Right lobe of liver (tissue), 6 donors: ENCODE measurements around the gene CAMTA1. TPM values are rescaled to one million over a fixed set of nuclear protein-coding genes. Genes with fewer than 3 reads are reported as not detected.
A peak's percentile ranks its signal among the peaks of the same experiment; 100 is the strongest.

Source experiments
- ATAC-seq, 4 donors: fragments of 200-7000 bp; cut with Tn5 transposase; one replicate each; pipeline ENCODE4 v1.9.1; 2020; ENCODE audit warnings: mild to moderate bottlenecking in 4 of 4, moderate library complexity in 4 of 4
- DNase-seq, 3 donors: peaks; one replicate each; pipeline ENCODE4 v3.0.0-alpha.2; 2020
- H3K27ac ChIP-seq, 3 donors: fragments of 200-600 bp; one replicate each; pipeline ENCODE4 v1.8.0; 2022
- H3K27me3 ChIP-seq, 2 donors: fragments of 200-600 bp; one replicate each; pipeline ENCODE4 v1.8.0; 2022
- H3K36me3 ChIP-seq, 4 donors: fragments of 200-600 bp; sonication (generic) in 1 of 4; one replicate each; pipeline versions ENCODE4 v1.5.1 to v1.8.0; 2017 to 2022; ENCODE audit warnings: control low read depth in 1 of 4
- H3K4me1 ChIP-seq, 4 donors: fragments of 200-600 bp; sonication (generic) in 1 of 4; one replicate each; pipeline versions ENCODE4 v1.5.1 to v1.8.0; 2017 to 2022; ENCODE audit warnings: control low read depth in 1 of 4
- H3K4me3 ChIP-seq, 3 donors: fragments of 200-600 bp; one replicate each; pipeline ENCODE4 v1.8.0; 2022
- H3K9me3 ChIP-seq, 4 donors: fragments of 200-600 bp; sonication (generic) in 1 of 4; one replicate each; pipeline versions ENCODE4 v1.5.1 to v1.8.0; 2017 to 2022; ENCODE audit warnings: control low read depth in 1 of 4
- POLR2A ChIP-seq: fragments of 450-650 bp; IDR thresholded peaks from one replicate; pipeline ENCODE4 v1.6.1; 2017; ENCODE audit warnings: antibody characterized with exemption, mild to moderate bottlenecking
- WGBS: methylation state at CpG from one replicate; pipeline ENCODE4 v1.1.6; 2018; ENCODE audit warnings: low coverage, low lambda C conversion rate; ENCODE audit not compliant: insufficient coverage; ENCODE audit errors: missing lambda C conversion rate; 5-methylcytosine and 5-hydroxymethylcytosine counted together
- intact Hi-C, 2 donors: fragments of 100-400 bp; cut with DNase I; formaldehyde crosslinking; loops; one replicate each; pipeline versions ENCODE4 v1.11.2 to v1.14.1; 2022
- total RNA-seq, 6 experiments: library from RNA; depleted of rRNA in 2 of 6; stranded (reverse); fragments of >200 nt in 2 of 6; fragmentation: NEBNext Ultra II Directional in 3 of 6; extraction: Animal tissue kit (Norgen Biotek cat#: 25700) in 3 of 6; gene quantifications; one replicate each; pipeline versions ENCODE4 v1.1.0 to v1.2.4, GENCODE V29; 2016 to 2023
- TF ChIP-seq, protein P1 (sequence below), 4 donors: fragments of 200-600 bp in 3 of 4; fragments of 450-650 bp in 1 of 4; IDR thresholded peaks; one replicate each; pipeline versions ENCODE4 v1.5.1 to v1.8.0; 2016 to 2022; ENCODE audit warnings: antibody characterized with exemption in 4 of 4, mild to moderate bottlenecking in 2 of 4
- donor health status: DM: no; HTN: yes; CAD: no.
- donor health status: DM: no; HTN: no; CAD: no.
- donor health status: DM: no; HTN: no; CAD: no.
- donor health status: DM: no; HTN: yes; CAD: no.
- donor health status: DM: no; HTN: yes; CAD: no.

The CAMTA1 gene
- total RNA-seq, 6 experiments from 2014 or later, result 32.3 to 49.4 (median 37.2) TPM

DNA sequence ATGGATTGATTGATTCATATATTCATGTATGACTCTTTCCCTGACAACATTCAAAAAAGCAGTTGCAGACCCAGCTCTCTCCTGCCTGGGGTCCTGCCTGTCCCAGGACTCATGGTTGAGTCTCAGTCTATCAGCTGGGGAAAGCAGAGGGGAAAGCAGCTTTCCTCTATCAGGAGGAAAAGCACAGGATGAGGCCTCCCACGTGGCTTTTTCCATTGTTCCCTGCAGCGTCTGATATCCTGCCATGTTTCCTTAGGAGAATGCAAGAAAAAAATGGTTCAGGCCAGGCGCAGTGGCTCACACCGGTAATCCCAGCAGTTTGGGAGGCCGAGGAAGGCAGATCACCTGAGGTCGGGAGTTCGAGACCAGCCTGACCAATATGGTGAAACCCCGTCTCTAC, 852.8 kb downstream of the CAMTA1 start:
- no peak for TF ChIP-seq POLR2A
- TF ChIP-seq, protein P1, sequence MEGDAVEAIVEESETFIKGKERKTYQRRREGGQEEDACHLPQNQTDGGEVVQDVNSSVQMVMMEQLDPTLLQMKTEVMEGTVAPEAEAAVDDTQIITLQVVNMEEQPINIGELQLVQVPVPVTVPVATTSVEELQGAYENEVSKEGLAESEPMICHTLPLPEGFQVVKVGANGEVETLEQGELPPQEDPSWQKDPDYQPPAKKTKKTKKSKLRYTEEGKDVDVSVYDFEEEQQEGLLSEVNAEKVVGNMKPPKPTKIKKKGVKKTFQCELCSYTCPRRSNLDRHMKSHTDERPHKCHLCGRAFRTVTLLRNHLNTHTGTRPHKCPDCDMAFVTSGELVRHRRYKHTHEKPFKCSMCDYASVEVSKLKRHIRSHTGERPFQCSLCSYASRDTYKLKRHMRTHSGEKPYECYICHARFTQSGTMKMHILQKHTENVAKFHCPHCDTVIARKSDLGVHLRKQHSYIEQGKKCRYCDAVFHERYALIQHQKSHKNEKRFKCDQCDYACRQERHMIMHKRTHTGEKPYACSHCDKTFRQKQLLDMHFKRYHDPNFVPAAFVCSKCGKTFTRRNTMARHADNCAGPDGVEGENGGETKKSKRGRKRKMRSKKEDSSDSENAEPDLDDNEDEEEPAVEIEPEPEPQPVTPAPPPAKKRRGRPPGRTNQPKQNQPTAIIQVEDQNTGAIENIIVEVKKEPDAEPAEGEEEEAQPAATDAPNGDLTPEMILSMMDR (IDR thresholded peaks at IDR 0.05), result no peak
- ATAC-seq (peak; percentile 40 to 77 (median 53)), DNase-seq (peak in 1 of 3 donors; percentile 47)
- Histone ChIP-seq H3K9me3 (no peaks in the 10 kb centered on the region), H3K27me3 (no peaks in the 10 kb centered on the region), H3K4me1 (no peaks in the 10 kb centered on the region), H3K4me3 (no peak overlapping the region), H3K27ac (no peak overlapping the region), H3K36me3 (no peaks in the 10 kb centered on the region)
- 48% methylated on average over 8 of the region's 8 CpGs for WGBS
- intact Hi-C loops, result no loop called here

DNA sequence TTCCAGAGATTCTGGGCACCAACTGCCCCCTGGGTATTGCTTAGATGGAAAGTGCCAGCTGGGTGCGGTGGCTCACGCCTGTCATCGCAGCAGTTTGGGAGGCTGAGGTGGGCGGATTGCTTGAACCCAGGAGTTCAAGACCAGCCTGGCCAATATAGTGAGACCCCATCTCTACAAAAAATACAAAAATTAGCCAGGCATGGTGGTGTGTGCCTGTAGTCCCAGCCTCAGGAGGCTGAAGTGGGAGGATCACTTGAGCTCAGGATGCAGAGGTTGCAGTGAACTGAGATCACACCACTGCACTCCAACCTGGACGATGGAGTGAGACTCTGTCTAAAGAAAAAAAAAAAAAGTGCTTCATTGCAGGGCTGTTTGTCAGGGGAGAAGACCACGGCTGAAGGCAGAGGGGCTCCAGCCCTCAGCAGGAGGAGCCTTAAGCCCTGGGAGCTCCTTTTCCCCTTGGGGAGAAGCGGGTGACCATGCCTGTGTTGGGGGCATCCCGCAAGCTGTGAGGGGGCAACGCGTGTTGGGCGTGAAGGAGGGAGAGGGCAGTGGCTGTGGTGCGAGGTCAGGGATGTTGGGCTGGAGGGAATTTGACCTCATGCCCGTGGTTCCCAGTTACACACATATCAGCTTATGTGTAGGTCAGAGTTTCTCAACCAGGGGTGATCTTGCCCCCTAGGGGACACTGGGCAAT, 854.3 kb downstream of the CAMTA1 start:
- H3K27me3 ChIP-seq, result no peaks in the 10 kb centered on the region
- WGBS, result 40% methylated on average over 4 of the region's 13 CpGs
- H3K9me3 ChIP-seq, result no peaks in the 10 kb centered on the region
- no peaks in the 10 kb centered on the region for H3K4me1 ChIP-seq
- no peak for TF ChIP-seq POLR2A
- TF ChIP-seq, protein P1 (IDR thresholded peaks at IDR 0.05), result no peak
- H3K4me3 ChIP-seq, result no peak overlapping the region
- ATAC-seq (no peak), DNase-seq (peak in 1 of 3 donors; percentile 43)
- no peak overlapping the region for H3K27ac ChIP-seq
- no peaks in the 10 kb centered on the region for H3K36me3 ChIP-seq
- intact Hi-C loops, result loop anchor here (10.0 kb wide), 4 partner anchors 185 to 915 kb away; no protein-coding TSS in a partner anchor

DNA sequence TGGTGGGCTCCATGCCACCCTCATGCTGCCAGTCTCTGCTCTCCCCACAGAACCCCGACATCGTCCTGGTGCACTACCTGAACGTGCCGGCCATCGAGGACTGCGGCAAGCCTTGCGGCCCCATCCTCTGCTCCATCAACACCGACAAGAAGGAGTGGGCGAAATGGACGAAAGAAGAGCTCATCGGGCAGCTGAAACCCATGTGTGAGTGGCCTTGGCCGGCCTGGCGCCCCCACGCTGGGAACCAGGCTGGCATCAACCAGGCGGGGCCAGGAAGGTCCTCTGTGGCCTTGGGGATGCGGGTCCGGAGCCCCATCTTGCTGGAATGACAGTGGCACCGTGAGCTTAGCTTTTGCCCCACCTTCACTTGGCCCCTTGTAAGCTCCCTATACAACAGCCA, 855.1 kb downstream of the CAMTA1 start:
- peaks cover 0 to 5% (median 0%) of the 10 kb centered on the region in 4 donors for H3K4me1 ChIP-seq
- TF ChIP-seq, protein P1 (IDR thresholded peaks at IDR 0.05), result no peak
- no peak for TF ChIP-seq POLR2A
- no peak overlapping the region for H3K27ac ChIP-seq
- no peaks in the 10 kb centered on the region for H3K9me3 ChIP-seq
- no peaks in the 10 kb centered on the region for H3K36me3 ChIP-seq
- no peak overlapping the region for H3K4me3 ChIP-seq
- DNase-seq (peak in 1 of 3 donors; percentile 44), ATAC-seq (no peak)
- no peaks in the 10 kb centered on the region for H3K27me3 ChIP-seq
- WGBS, result 58% methylated on average over 5 of the region's 18 CpGs
- intact Hi-C loops, result loop anchor here (10.0 kb wide), 4 partner anchors 186 to 916 kb away; no protein-coding TSS in a partner anchor

DNA sequence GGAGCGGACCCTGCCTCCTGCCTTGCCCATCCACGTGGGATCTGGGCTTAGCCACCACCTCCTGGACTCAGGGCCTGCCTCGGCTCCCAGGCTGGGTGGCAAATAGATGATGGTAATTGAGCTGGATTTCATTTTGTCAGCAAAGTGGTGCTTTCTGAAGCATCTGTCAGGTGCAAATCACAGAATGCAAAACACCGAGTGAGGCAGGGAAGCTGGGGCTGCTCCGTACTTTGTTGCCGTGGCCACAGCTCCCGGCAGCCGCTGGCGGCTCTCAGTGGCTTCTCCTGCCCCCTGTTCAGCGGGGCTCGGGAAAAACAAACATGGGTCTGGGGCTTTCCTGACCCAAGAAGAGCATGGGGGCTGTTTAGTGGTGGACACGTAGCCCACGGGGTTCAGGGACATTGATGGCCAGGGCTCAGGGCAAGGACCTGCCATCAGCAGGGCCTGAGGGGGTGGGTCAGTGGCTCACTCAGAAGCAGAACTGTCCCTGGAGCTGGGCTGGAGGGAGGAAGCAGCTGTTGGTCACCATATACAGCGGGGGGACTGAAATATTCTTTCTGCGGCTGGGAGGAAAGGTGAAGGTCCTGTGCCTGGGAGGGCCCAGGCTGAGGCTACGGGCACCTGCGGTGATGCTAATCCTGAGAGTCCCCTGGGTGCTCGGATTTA, 855.8 kb downstream of the CAMTA1 start:
- WGBS, result 20% methylated on average over 1 of the region's 18 CpGs
- H3K9me3 ChIP-seq, result no peaks in the 10 kb centered on the region
- H3K4me1 ChIP-seq, result peaks cover 0 to 11% (median 2%) of the 10 kb centered on the region in 4 donors
- H3K4me3 ChIP-seq, result no peak overlapping the region
- H3K36me3 ChIP-seq, result no peaks in the 10 kb centered on the region
- DNase-seq, result peak in 1 of 3 donors; percentile 23
- no peak for ATAC-seq
- no peaks in the 10 kb centered on the region for H3K27me3 ChIP-seq
- TF ChIP-seq, protein P1 (IDR thresholded peaks at IDR 0.05), result no peak
- TF ChIP-seq POLR2A, result no peak
- H3K27ac ChIP-seq, result no peak overlapping the region
- intact Hi-C loops, result loop anchor here (10.0 kb wide), 4 partner anchors 186 to 916 kb away; no protein-coding TSS in a partner anchor
